ENCODE measurements around the gene SH3RF2.
A peak's percentile ranks its signal among the peaks of the same experiment; 100 is the strongest.
"Not testable (repeated sequence)": the region's sequence is repeated elsewhere in the genome, so short reads cannot be mapped to it uniquely, and the experiment has no call there.

Gene SH3RF2

DNA sequence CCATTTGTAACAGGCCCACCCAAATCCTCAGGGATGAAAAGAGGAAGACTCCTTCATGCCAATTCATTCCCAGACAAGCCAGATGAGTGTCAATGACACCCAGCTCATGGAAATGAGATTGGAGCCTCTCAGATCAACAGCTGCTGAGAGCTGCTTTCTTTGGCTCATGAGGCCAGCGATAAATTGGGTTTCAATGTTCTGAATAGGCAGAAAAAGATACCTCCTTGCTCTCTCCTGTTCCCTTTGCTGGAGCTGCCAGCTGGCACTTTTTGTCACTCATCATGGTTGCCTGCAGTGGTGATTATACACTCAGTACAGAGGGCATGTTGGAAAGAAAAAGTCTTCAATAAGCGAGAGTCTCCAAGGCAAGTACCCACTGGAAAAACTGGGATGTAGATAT lies 47.1 kb downstream of the SH3RF2 start:
- no peak for TF ChIP-seq POLR2A (IDR thresholded peaks at IDR 0.05; ENCODE audit: low read depth, low read length)
- no peak for DNase-seq (ENCODE audit: insufficient read length, low spot score)
- FAIRE-seq = no peak

DNA sequence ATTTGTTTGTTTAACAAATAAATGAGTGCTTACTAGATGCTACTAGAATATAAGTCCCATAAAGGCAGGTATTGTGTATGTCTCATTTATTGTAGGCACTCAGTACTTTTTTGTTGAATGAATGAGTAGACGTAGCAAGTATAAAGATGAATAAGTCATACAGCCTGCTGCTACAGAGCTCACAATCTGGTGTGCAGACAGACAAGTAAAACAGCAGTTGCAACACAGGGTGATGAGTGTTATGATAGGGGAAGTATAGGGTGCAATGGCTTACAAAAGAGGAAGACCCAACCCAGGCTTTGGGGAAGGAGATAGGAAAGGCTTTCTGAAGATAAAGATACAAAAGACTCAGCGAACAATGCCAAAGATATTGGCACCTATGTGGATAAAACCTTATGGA lies 47.7 kb downstream of the SH3RF2 start:
- FAIRE-seq = no peak
- no peak for TF ChIP-seq POLR2A (IDR thresholded peaks at IDR 0.05; ENCODE audit: low read depth, low read length)

DNA sequence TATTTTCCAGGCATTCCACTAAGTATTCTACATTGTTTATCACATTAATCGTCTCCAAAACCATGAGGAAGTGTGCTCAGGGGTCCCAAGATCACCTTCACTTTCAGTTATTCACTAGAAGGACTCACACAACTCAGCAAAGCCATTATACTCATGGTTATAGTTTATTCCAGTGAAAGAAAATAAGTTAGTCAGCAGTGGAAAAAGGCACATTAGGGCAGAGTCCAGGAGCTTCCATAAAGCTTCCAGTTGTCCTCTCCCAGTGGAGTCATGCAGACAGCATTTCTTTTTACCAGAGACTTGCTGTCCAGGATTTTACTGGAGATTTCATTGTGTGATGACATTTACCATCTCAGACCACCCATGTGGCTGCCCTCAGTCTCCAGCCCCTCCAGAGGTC lies 51.5 kb downstream of the SH3RF2 start:
- DNase-seq (ENCODE audit: insufficient read length, low spot score) (no peak), FAIRE-seq (no peak)
- no peak for TF ChIP-seq POLR2A (IDR thresholded peaks at IDR 0.05; ENCODE audit: low read depth, low read length)

More for the DNA sequence above, 47.7 kb downstream of the SH3RF2 start:
- DNase-seq (ENCODE audit: insufficient read length, low spot score) = no peak

DNA sequence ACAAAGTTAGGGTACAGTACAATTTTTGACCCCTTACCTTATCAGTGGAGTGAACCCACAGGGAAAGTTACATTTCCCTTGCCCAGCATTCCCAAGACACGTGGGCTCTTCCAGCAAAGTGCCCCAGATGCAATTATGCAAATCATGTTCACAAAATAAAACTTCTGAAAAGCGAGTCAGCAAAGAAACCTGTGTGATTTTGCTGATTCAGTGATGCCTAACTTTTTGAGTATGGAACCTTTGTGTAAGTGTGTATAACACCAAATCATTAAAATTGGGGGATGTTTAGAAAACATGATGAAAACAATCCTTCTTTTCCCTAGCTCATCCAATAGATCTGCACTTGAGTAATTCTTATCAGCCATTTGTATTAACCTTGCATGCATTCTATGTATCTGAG lies 52.6 kb downstream of the SH3RF2 start:
- FAIRE-seq (no peak), DNase-seq (ENCODE audit: insufficient read length, low spot score) (no peak)
- TF ChIP-seq POLR2A (IDR thresholded peaks at IDR 0.05; ENCODE audit: low read depth, low read length) = no peak

DNA sequence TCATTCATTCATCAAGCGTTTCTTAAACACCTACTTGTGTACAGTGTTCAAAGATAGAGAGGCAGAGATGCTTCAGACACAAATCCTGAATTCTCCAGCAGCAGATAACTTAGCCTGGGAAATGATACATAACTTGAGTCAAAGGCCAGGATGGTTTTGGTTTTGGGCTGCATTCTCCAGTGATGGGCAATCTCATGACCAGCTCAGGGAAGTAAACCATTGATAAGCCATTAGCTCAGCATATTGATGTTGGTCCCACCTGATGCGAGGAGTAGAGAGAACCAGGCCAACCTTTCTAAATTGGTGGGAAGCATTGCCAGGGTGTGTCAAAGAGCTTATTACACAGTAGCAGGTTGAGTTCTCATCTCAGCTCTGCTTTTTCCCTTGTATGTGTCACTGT lies 53.0 kb downstream of the SH3RF2 start:
- no peak for TF ChIP-seq POLR2A (IDR thresholded peaks at IDR 0.05; ENCODE audit: low read depth, low read length)
- DNase-seq (ENCODE audit: insufficient read length, low spot score) (no peak), FAIRE-seq (no peak)

DNA sequence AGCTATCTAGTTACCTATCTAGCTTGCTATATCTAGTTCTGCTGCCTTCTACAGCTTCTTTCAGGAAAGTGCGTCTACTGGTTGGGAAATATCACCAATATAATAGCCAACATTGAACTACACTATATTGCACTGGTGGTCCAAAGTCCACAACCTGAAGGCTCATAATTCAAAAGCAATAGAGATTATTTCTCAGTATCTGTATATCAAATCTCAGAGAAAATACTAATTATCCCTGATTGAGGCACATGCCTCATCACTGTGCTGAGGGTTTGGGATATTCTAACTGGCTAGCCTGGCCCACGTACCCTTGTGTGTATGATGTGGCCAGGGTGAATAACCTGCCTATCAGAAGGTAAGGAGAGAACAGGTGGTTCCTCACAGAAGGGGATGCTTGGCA lies 53.8 kb downstream of the SH3RF2 start:
- FAIRE-seq = no peak
- TF ChIP-seq POLR2A (IDR thresholded peaks at IDR 0.05; ENCODE audit: low read depth, low read length) = no peak
- no peak for DNase-seq (ENCODE audit: insufficient read length, low spot score)

DNA sequence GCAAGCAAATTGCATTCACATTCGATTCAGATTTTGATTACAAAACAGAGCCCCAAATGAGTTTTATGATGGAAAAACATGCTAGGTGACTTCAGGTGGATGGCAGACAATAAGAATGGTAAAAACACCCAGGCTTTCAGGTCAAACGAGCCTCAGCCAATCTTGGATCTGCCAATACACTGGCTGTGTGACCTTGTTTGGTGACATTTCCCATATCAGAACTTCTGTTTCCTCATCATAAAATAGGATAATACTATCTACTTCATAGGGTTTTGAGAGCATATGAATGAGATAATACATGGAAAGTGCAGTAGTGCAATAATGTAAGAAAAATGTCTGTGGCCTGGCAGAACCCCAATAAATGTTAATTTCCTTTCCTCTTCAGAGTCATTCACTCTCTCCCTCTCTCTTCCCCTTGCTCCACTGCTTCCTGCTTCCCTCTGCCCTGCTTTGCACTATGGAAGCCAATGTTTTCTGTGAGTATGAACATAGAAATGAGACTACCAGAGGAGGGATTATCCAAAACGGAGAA lies 54.7 kb downstream of the SH3RF2 start:
- FAIRE-seq (no peak), DNase-seq (ENCODE audit: insufficient read length, low spot score) (no peak)

DNA sequence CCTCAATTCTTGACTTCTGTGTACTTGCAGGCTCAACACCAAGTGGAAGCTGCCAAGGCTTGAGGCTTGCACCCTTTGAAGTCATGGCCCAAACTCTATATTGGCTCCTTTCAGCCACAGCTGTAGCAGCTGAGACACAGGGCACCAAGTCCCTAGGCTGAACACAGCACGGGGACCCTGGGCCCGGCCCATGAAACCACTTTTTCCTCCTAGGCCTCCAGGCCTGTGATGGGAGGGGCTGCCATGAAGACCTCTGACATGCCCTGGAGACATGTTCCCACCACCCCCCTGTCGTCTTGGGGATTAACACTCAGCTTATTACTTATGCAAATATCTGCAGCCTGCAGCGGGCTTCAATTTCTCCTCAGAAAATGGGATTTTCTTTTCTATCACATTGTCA lies 57.2 kb downstream of the SH3RF2 start:
- FAIRE-seq; DNase-seq (ENCODE audit: insufficient read length, low spot score): not testable (repeated sequence)

More for the DNA sequence above, 54.7 kb downstream of the SH3RF2 start:
- TF ChIP-seq POLR2A (IDR thresholded peaks at IDR 0.05; ENCODE audit: low read depth, low read length) = no peak

DNA sequence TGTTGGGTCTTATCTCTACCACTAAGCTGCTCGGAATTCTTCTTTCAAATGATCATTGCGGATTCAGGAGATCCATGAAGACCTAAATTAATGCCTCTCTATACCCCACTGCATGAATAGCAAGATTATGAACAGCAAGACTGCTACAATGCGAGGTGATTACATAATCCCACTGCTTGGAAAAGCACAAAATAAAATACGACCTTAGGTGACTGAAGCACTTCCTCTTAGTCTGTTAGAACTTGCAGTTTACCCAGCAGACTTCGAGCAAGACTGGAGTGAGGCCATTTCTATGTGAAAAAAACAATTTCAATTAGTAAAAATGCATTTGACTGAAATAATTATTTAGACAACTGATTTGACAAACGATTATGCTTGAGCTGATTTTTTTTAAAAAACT lies 59.8 kb downstream of the SH3RF2 start:
- no peak for DNase-seq (ENCODE audit: insufficient read length, low spot score)
- FAIRE-seq = no peak
- no peak for TF ChIP-seq POLR2A (IDR thresholded peaks at IDR 0.05; ENCODE audit: low read depth, low read length)

DNA sequence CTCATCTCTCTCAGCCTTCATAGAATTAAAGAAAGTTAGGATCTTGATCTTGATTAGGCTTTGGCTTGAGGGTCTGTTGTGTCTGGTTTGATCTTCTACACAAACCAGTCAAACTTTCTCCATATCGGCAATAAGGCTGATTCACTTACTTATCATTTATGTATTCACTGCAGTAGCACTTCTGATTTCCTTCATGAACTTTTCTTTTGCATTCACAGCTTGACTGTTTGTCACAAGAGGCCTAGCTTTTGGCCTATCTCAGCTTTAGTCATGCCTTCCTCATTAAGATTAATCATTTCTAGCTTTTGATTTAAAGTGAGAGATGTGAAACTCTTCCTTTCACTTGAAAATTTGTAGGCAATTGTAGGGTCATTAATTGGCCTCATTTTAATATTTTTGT lies 62.8 kb downstream of the SH3RF2 start:
- TF ChIP-seq POLR2A (IDR thresholded peaks at IDR 0.05; ENCODE audit: low read depth, low read length) = no peak
- no peak for FAIRE-seq
- no peak for DNase-seq (ENCODE audit: insufficient read length, low spot score)

DNA sequence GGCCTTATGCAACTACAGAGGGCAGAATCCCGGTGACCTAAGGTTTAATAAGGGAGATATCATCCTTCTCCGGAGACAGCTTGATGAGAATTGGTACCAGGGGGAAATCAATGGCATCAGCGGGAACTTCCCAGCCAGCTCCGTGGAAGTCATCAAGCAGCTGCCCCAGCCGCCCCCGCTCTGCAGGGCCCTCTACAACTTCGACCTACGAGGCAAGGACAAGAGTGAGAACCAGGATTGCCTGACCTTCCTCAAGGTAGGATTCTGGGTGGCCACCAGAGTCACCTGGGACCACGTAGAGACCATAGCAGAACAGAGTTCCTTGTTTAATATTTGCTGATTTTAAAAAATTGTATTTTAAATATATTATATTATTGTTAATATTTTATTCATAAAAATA lies 63.7 kb downstream of the SH3RF2 start:
- FAIRE-seq (no peak), DNase-seq (ENCODE audit: insufficient read length, low spot score) (no peak)
- TF ChIP-seq POLR2A (IDR thresholded peaks at IDR 0.05; ENCODE audit: low read depth, low read length) = no peak

DNA sequence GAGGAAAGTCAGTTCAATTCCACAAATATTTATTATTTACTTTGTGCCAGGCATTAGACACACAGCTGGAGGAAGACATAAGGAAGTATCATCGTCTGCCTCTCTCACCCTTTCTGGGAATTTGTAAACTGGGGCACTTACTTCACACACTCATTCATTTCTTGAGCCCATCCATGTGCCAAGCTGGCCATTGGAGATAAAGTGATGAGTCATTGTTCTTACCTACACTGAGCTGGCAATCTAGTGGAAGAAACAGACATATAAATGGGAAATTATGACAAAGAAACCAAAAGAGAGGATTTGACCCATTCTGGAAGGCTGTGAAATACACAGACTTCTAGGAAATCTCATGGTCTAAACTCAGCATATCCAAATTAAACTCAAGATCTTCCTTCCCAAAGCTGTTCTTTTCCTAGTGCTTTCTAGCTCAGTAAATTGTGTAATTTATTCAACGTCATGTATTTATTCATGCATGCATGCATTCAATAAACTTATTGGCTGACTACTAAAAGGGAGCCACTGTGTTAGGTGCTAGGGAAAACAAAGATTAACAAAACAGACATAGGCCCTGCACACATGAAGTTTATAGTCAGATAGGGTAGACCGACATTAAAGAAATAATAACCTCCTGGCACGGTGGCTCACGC lies 65.3 kb downstream of the SH3RF2 start:
- DNase-seq (ENCODE audit: insufficient read length, low spot score) = no peak
- peak; percentile 62 for FAIRE-seq
- no peak for TF ChIP-seq POLR2A (IDR thresholded peaks at IDR 0.05; ENCODE audit: low read depth, low read length)

DNA sequence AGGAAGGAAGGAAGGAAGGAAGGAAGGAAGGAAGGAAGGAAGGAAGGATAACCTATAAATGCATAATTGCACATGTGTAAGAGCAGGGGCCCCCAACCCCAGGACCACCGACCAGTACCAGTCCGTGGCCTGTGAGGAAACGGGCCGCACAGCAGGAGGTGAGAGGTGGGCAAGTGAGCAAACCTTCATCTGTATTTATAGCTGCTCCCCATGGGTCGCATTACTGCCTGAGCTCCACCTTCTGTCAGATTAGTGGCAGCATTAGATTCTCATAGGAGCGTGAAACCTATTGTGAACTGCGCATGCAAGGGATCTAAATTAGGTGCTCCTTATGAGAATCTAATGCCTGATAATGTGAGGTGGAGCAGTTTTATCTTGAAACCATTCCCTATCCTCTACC lies 66.1 kb downstream of the SH3RF2 start:
- DNase-seq (ENCODE audit: insufficient read length, low spot score) = no peak
- no peak for TF ChIP-seq POLR2A (IDR thresholded peaks at IDR 0.05; ENCODE audit: low read depth, low read length)
- FAIRE-seq = no peak

DNA sequence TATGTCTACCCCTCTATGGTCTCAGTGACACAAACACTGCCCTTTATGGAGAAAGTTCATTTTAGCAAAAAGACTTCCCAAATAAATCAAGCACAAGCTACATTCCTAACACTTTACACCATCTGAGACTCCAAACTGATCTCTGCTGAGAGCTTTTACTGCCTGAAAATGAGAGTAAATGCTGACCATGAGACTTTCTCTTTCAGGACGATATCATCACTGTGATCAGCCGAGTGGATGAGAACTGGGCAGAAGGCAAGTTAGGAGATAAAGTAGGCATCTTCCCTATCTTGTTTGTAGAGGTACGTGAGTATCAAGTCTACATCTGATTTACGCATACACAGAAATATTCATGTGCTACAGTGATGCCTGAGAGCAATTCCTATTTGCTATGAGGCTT lies 67.5 kb downstream of the SH3RF2 start:
- FAIRE-seq (no peak), DNase-seq (ENCODE audit: insufficient read length, low spot score) (no peak)
- no peak for TF ChIP-seq POLR2A (IDR thresholded peaks at IDR 0.05; ENCODE audit: low read depth, low read length)

DNA sequence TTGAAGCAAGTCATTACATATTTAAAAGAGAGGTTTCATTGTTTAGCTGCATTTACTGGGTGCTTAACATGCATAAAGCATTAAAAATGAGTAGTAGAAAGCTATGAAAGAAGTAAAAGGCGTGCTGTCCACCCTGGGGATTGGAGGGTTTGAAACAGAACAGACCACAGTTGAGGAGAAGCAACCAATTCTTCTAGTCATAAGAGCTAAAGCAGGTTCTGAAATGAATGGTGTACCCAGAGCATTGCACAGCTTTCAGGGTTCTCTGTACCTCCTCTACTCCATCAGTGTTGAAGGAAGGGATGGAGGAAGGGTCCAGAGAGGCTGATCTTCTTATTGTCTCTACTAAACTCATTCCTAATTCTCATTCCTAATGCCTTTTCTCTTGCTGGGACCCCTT lies 68.9 kb downstream of the SH3RF2 start:
- DNase-seq (ENCODE audit: insufficient read length, low spot score) = no peak
- FAIRE-seq = no peak
- TF ChIP-seq POLR2A (IDR thresholded peaks at IDR 0.05; ENCODE audit: low read depth, low read length) = no peak

DNA sequence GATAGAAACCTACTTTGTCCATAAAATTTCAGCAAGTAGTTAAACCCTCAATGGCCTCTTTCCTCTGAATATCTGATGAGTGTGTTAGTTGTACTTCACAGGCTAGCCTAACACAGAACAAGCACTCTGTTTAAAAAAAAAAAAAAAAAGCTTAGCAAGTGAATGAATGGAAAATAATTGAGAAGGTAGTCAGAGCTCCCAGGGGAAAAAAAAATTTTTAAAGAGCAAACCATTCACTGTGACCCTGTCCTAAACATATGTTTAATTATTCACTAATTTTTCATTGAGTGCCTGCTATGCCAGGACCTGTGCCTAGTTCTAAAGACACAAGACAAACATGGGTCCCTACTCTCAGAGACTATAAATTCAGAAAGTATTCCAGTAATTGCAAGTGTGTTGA lies 69.3 kb downstream of the SH3RF2 start:
- TF ChIP-seq POLR2A (IDR thresholded peaks at IDR 0.05; ENCODE audit: low read depth, low read length) = no peak
- DNase-seq (ENCODE audit: insufficient read length, low spot score) = no peak
- no peak for FAIRE-seq

Data from H54 (cell line).